CD14-positive monocyte (primary cell): ENCODE results near the gene KRTAP6-2. TPM values are rescaled to one million over a fixed set of nuclear protein-coding genes. Genes with fewer than 3 reads are reported as not detected.

ENCODE experiments used
- DNase-seq, 3 donors: peaks; one replicate each; pipeline ENCODE4 v3.0.0-alpha.2; 2011 to 2022
- H2AFZ ChIP-seq: 2 replicates; pipeline ENCODE4 v1.6.0; 2012; ENCODE audit warnings: mild to moderate bottlenecking, low read depth, low read length, inconsistent platforms; ENCODE audit not compliant: insufficient read depth, poor library complexity, severe bottlenecking
- H3K27ac ChIP-seq, 2 donors: 1 replicate in 1 of 2; 2 replicates in 1 of 2; pipeline ENCODE4 v1.5.1; 2012 to 2013; ENCODE audit warnings: low read length in 2 of 2, control low read depth in 1 of 2, inconsistent platforms in 1 of 2, low read depth in 1 of 2, mild to moderate bottlenecking in 1 of 2
- H3K27me3 ChIP-seq, 2 donors: one replicate each; pipeline versions ENCODE4 v1.6.0 to v1.6.1; 2011 to 2013; ENCODE audit warnings: low read length in 2 of 2; ENCODE audit not compliant: control insufficient read depth in 2 of 2, insufficient read depth in 2 of 2
- H3K36me3 ChIP-seq, 2 donors: replicated peaks in 1 of 2; 1 replicate in 1 of 2; 2 replicates in 1 of 2; pipeline versions ENCODE4 v1.5.1 to v1.6.1; 2012 to 2013; ENCODE audit warnings: low read length in 2 of 2, control low read depth in 1 of 2, inconsistent platforms in 1 of 2, mild to moderate bottlenecking in 1 of 2; ENCODE audit not compliant: insufficient read depth in 2 of 2, control insufficient read depth in 1 of 2
- H3K4me1 ChIP-seq, 2 donors: 1 replicate in 1 of 2; 2 replicates in 1 of 2; pipeline versions ENCODE4 v1.5.1 to v1.6.1; 2012 to 2013; ENCODE audit warnings: low read length in 2 of 2, control low read depth in 1 of 2, inconsistent platforms in 1 of 2, mild to moderate bottlenecking in 1 of 2, moderate library complexity in 1 of 2; ENCODE audit not compliant: insufficient read depth in 2 of 2, control insufficient read depth in 1 of 2
- H3K4me2 ChIP-seq: replicated peaks from 2 replicates; pipeline ENCODE3; 2012; ENCODE audit warnings: low read length, moderate library complexity, mild to moderate bottlenecking; ENCODE audit not compliant: poor library complexity, severe bottlenecking; ENCODE audit errors: extremely low read depth
- H3K4me3 ChIP-seq, 3 experiments: fragments of 200-600 bp in 1 of 3; sonication (generic) in 1 of 3; replicated peaks in 1 of 3; 1 replicate in 2 of 3; 2 replicates in 1 of 3; pipeline ENCODE4 v1.5.1; 2011 to 2013; ENCODE audit warnings: low read length in 3 of 3, mild to moderate bottlenecking in 3 of 3, control low read depth in 2 of 3, low read depth in 2 of 3, inconsistent platforms in 1 of 3, moderate library complexity in 1 of 3
- H3K79me2 ChIP-seq: 2 replicates; pipeline ENCODE4 v1.6.0; 2012; ENCODE audit warnings: mild to moderate bottlenecking, control low read depth, inconsistent platforms, low read length, moderate library complexity; ENCODE audit not compliant: insufficient read depth
- H3K9ac ChIP-seq: 2 replicates; pipeline ENCODE4 v1.6.0; 2017; ENCODE audit warnings: low read length, mild to moderate bottlenecking; ENCODE audit not compliant: insufficient read depth, poor library complexity, severe bottlenecking
- H3K9me3 ChIP-seq, 2 donors: replicated peaks in 1 of 2; 1 replicate in 1 of 2; 2 replicates in 1 of 2; pipeline versions ENCODE4 v1.5.1 to v1.6.1; 2012 to 2013; ENCODE audit warnings: low read length in 2 of 2, control low read depth in 1 of 2; ENCODE audit not compliant: control insufficient read depth in 1 of 2, insufficient read depth in 1 of 2
- H4K20me1 ChIP-seq: 2 replicates; pipeline ENCODE4 v1.6.0; 2012; ENCODE audit warnings: mild to moderate bottlenecking, low read length, control low read depth, moderate library complexity; ENCODE audit not compliant: insufficient read depth
- H3K27ac Mint-ChIP-seq, 7 donors: one replicate each; pipeline ENCODE4 v1.8.0; 2020; ENCODE audit warnings: mild to moderate bottlenecking in 7 of 7, mixed read lengths in 7 of 7, moderate library complexity in 6 of 7, inconsistent platforms in 2 of 7
- H3K27me3 Mint-ChIP-seq, 3 donors: one replicate each; pipeline ENCODE4 v1.8.0; 2021 to 2022; ENCODE audit warnings: low read depth in 3 of 3, mild to moderate bottlenecking in 3 of 3, mixed read lengths in 3 of 3, moderate library complexity in 3 of 3, inconsistent platforms in 1 of 3
- H3K36me3 Mint-ChIP-seq, 2 donors: one replicate each; pipeline ENCODE4 v1.8.0; 2020; ENCODE audit warnings: mixed read lengths in 2 of 2, inconsistent platforms in 1 of 2, mild to moderate bottlenecking in 1 of 2
- H3K4me1 Mint-ChIP-seq: one replicate; pipeline ENCODE4 v1.8.0; 2020; ENCODE audit warnings: mild to moderate bottlenecking, mixed read lengths
- H3K4me3 Mint-ChIP-seq, 2 donors: one replicate each; pipeline ENCODE4 v1.8.0; 2020; ENCODE audit warnings: mild to moderate bottlenecking in 2 of 2, mixed read lengths in 2 of 2, moderate library complexity in 1 of 2
- H3K9me3 Mint-ChIP-seq, 7 donors: one replicate each; pipeline ENCODE4 v1.8.0; 2020 to 2022; ENCODE audit warnings: mixed read lengths in 7 of 7, mild to moderate bottlenecking in 6 of 7, moderate library complexity in 6 of 7, inconsistent platforms in 2 of 7
- CTCF ChIP-seq: fragments of 200-600 bp; IDR thresholded peaks from one replicate; pipeline ENCODE4 v1.8.0; 2022; ENCODE audit warnings: antibody characterized with exemption, mild to moderate bottlenecking
- WGBS: methylation state at CpG from one replicate; pipeline ENCODE4 v1.1.5; 2013; ENCODE audit warnings: missing lambda C conversion rate; ENCODE audit not compliant: insufficient coverage; 5-methylcytosine and 5-hydroxymethylcytosine counted together
- intact Hi-C, 2 donors: fragments of 100-400 bp; cut with micrococcal nuclease; formaldehyde crosslinking; loops; one replicate each; pipeline versions ENCODE4 v1.15.0 to v1.15.1; 2023
- polyA plus RNA-seq, 3 donors: library from polyadenylated mRNA; depleted of rRNA in 1 of 3; unstranded in 2 of 3; stranded (reverse) in 1 of 3; fragments of 300-500 nt in 2 of 3; fragments of >200 nt in 1 of 3; fragmentation: Illumina TruSeq in 2 of 3; gene quantifications; 1 replicate in 2 of 3; 2 replicates in 1 of 3; pipeline ENCODE4 v1.2.3, GENCODE V29; 2012 to 2021

Gene KRTAP6-2
- polyA plus RNA-seq, 3 donors: not detected

GRCh38 chr21:30612132-30612531 is 13.4 kb upstream of the KRTAP6-2 start:
- TF ChIP-seq CTCF: no peak
- DNase-seq: no peak
- Histone ChIP-seq H3K4me3 (no peak overlapping the region), H3K4me2 (no peak overlapping the region), H3K4me1 (no peaks in the 10 kb centered on the region), H2AFZ (no peak overlapping the region), H3K27me3 (no peaks in the 10 kb centered on the region), H3K27ac (no peak overlapping the region), H3K36me3 (no peaks in the 10 kb centered on the region), H3K79me2 (no peaks in the 10 kb centered on the region), H4K20me1 (no peaks in the 10 kb centered on the region), H3K9me3 (peaks cover 10 to 21% of the 10 kb centered on the region in 2 donors), H3K9ac (no peak overlapping the region)
- no peaks in the 10 kb centered on the region for H3K36me3 Mint-ChIP-seq
- H3K9me3 Mint-ChIP-seq: peaks cover 2 to 18% (median 9%) of the 10 kb centered on the region in 7 donors
- H3K27ac Mint-ChIP-seq: no peak overlapping the region
- WGBS: 100% methylated on average over 1 of the region's 2 CpGs
- intact Hi-C loops: no loop called here
- H3K4me3 Mint-ChIP-seq: no peak overlapping the region
- peaks cover 0 to 3% (median 0%) of the 10 kb centered on the region in 3 donors for H3K27me3 Mint-ChIP-seq
- H3K4me1 Mint-ChIP-seq: no peaks in the 10 kb centered on the region

- Histone ChIP-seq H3K4me2 (no peak overlapping the region), H2AFZ (no peak overlapping the region), H3K27ac (no peak overlapping the region), H3K79me2 (no peaks in the 10 kb centered on the region), H4K20me1 (no peaks in the 10 kb centered on the region), H3K4me1 (no peaks in the 10 kb centered on the region), H3K36me3 (no peaks in the 10 kb centered on the region), H3K9me3 (peaks cover 24 to 37% of the 10 kb centered on the region in 2 donors), H3K4me3 (no peak overlapping the region), H3K27me3 (no peaks in the 10 kb centered on the region), H3K9ac (no peak overlapping the region)
- no peaks in the 10 kb centered on the region for H3K4me1 Mint-ChIP-seq
- no peaks in the 10 kb centered on the region for H3K27me3 Mint-ChIP-seq
- 76% methylated on average over 2 of the region's 2 CpGs for WGBS
- H3K4me3 Mint-ChIP-seq: no peak overlapping the region
- H3K9me3 Mint-ChIP-seq: peaks cover 5 to 26% (median 11%) of the 10 kb centered on the region in 7 donors
- no peak overlapping the region for H3K27ac Mint-ChIP-seq
- no peaks in the 10 kb centered on the region for H3K36me3 Mint-ChIP-seq
- intact Hi-C loops: no loop called here
- no peak for DNase-seq
- TF ChIP-seq CTCF: no peak
These were observed 7.3 kb upstream of the KRTAP6-2 start for GRCh38 chr21:30605968-30606367.
